ENCODE data around the gene MAP3K5. TPM values are rescaled to one million over a fixed set of nuclear protein-coding genes. Genes with fewer than 3 reads are reported as not detected.

MAP3K5 gene
- total and polyA plus RNA-seq, 3 donors from 2014 or later: 21.3 to 55.3 (median 46.1) TPM

- Histone ChIP-seq H3K9me3 (no peaks in the 10 kb centered on the region), H3K27me3 (no peaks in the 10 kb centered on the region), H3K36me3 (ENCODE audit: low read depth, missing control alignments) (no peaks in the 10 kb centered on the region), H3K4me1 (peaks cover 1% of the 10 kb centered on the region), H3K27ac (no peak overlapping the region), H3K4me3 (no peak overlapping the region)
- 73 to 85% methylated on average over 2 of the region's 2 CpGs for WGBS, 2 donors
- TF ChIP-seq CTCF (IDR thresholded peaks at IDR 0.05) (no peak), POLR2A (IDR thresholded peaks at IDR 0.05) (no peak)
- DNase-seq: no peak
- intact Hi-C loops (cut with DNase I; ENCODE audit: low total_unique reads): no loop called here
Observed at GRCh38 chr6:136611133-136611532, 181.1 kb downstream of the MAP3K5 start.

GRCh38 chr6:136609873-136610706 is 182.2 kb downstream of the MAP3K5 start:
- no peaks in the 10 kb centered on the region for H3K27me3 ChIP-seq
- H3K4me3 ChIP-seq: no peak overlapping the region
- peak overlapping the region in 1 of 2 donors; percentile 1 for H3K27ac ChIP-seq
- H3K36me3 ChIP-seq (ENCODE audit: low read depth, missing control alignments): no peaks in the 10 kb centered on the region
- TF ChIP-seq CTCF (IDR thresholded peaks at IDR 0.05) (no peak), POLR2A (IDR thresholded peaks at IDR 0.05) (no peak)
- H3K9me3 ChIP-seq: no peaks in the 10 kb centered on the region
- WGBS, 2 donors: 57 to 59% methylated on average over 4 of the region's 4 CpGs
- peaks cover 12% of the 10 kb centered on the region for H3K4me1 ChIP-seq
- intact Hi-C loops (cut with DNase I; ENCODE audit: low total_unique reads): no loop called here
- DNase-seq: no peak

- H3K36me3 ChIP-seq (ENCODE audit: low read depth, missing control alignments): no peaks in the 10 kb centered on the region
- 55 to 69% methylated on average over 3 of the region's 3 CpGs for WGBS, 2 donors
- H3K9me3 ChIP-seq: no peaks in the 10 kb centered on the region
- TF ChIP-seq POLR2A (IDR thresholded peaks at IDR 0.05) (no peak), CTCF (IDR thresholded peaks at IDR 0.05) (no peak)
- H3K27me3 ChIP-seq: no peaks in the 10 kb centered on the region
- intact Hi-C loops (cut with DNase I; ENCODE audit: low total_unique reads): no loop called here
- H3K4me3 ChIP-seq: no peak overlapping the region
- H3K4me1 ChIP-seq: peaks cover 23% of the 10 kb centered on the region
- H3K27ac ChIP-seq: no peak overlapping the region
- DNase-seq: no peak
Observed at GRCh38 chr6:136608991-136609390, 183.3 kb downstream of the MAP3K5 start.

DNA sequence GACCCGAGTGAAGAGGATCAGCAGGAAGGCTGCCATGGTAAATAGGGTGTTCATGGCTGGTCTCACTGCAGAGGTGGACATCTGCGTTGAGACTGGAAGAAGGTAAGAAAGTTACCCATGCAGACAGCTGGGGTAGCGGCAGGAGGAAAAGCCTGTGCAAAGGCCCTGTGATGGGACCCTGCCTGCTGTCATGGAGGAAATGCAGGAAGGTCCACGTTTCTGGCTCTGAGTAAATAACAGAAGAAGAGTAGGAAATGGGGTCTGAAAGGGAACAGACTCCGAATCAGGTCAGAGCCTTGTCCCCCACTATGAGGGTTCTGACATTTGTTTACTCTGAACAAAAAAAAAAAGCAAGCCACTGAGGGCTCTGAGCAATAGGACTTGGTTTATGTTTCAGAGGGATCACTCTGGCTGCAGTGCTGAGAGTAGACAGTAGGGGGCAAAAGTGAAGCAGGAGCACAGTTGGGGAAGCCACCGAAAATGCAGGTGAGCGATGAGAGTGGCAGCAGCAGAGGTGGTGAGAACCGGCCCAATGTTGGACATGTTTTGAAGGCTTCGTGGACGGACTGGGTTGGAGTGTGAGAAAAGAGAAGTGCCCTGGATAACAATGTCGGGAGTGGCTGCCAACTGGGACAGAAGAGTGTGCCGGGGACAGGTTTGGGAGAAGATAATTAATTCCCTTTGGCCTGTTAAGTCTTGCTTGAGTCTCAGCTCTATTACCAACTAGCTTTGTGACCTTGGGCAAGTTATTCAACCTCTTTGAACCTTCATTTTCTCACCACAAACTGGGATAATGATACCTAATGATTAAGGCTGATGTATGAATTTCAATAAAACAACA is 184.1 kb downstream of the MAP3K5 start:
- Histone ChIP-seq H3K27me3 (no peaks in the 10 kb centered on the region), H3K36me3 (ENCODE audit: low read depth, missing control alignments) (no peaks in the 10 kb centered on the region), H3K9me3 (no peaks in the 10 kb centered on the region), H3K4me1 (peaks cover 24% of the 10 kb centered on the region), H3K27ac (no peak overlapping the region), H3K4me3 (no peak overlapping the region)
- 75 to 88% methylated on average over 12 of the region's 12 CpGs for WGBS, 2 donors
- intact Hi-C loops (cut with DNase I; ENCODE audit: low total_unique reads): no loop called here
- TF ChIP-seq CTCF (IDR thresholded peaks at IDR 0.05) (peak; percentile 65 to 74 (median 65)), POLR2A (IDR thresholded peaks at IDR 0.05) (no peak)
- DNase-seq: peak; percentile 87
